K562 (cell line): Measurements from ENCODE around the gene GATAD2B. TPM values are rescaled to one million over a fixed set of nuclear protein-coding genes. Genes with fewer than 3 reads are reported as not detected.
A peak's percentile ranks its signal among the peaks of the same experiment; 100 is the strongest.

Experiments
- ARID1B ChIP-seq: fragments of 450-650 bp; IDR thresholded peaks from 2 replicates; pipeline ENCODE4 v1.6.1; 2016; ENCODE audit warnings: antibody characterized with exemption, mild to moderate bottlenecking, inconsistent platforms
- ARID3A ChIP-seq: IDR thresholded peaks from 2 replicates; pipeline ENCODE4 v1.6.1; 2012; ENCODE audit warnings: low read depth, low read length, improper control_type of control experiment, borderline replicate concordance
- BRD4 ChIP-seq: fragments of 200-600 bp; sonication (generic); IDR thresholded peaks from 2 replicates; pipeline ENCODE4 v1.6.1; 2017; ENCODE audit warnings: inconsistent platforms
- CBX3 ChIP-seq, 2 experiments: IDR thresholded peaks; 1 replicate in 1 of 2; 2 replicates in 1 of 2; pipeline ENCODE4 v1.6.1; 2012; ENCODE audit warnings: inconsistent platforms in 2 of 2, low read length in 2 of 2, borderline replicate concordance in 1 of 2, control low read depth in 1 of 2
- CHD1 ChIP-seq: fragments of 200-600 bp; sonication (generic); IDR thresholded peaks from one replicate; pipeline ENCODE4 v1.6.1; 2012; ENCODE audit warnings: mild to moderate bottlenecking, moderate library complexity, low read length, inconsistent platforms
- CREB1 ChIP-seq, 2 experiments: sonication (generic) in 1 of 2; formaldehyde crosslinking in 1 of 2; IDR thresholded peaks; 2 replicates each; pipeline versions ENCODE4 v1.6.1 to v1.8.0; 2012 to 2022; ENCODE audit warnings: inconsistent platforms in 1 of 2, mild to moderate bottlenecking in 1 of 2, missing genetic modification reagents in 1 of 2, moderate library complexity in 1 of 2
- ELF4 ChIP-seq: fragments of 450-650 bp; formaldehyde crosslinking; IDR thresholded peaks from 2 replicates; pipeline ENCODE4 v1.4.0; 2022; ENCODE audit warnings: missing genetic modification characterization
- HNRNPK ChIP-seq: fragments of 200-400 bp; formaldehyde crosslinking; IDR thresholded peaks from one replicate; pipeline ENCODE4 v1.6.1; 2018; ENCODE audit warnings: mild to moderate bottlenecking, low read depth, low read length; ENCODE audit not compliant: poor library complexity, severe bottlenecking
- KLF1 ChIP-seq: fragments of 450-650 bp; IDR thresholded peaks from 2 replicates; pipeline ENCODE4 v1.6.1; 2016; ENCODE audit warnings: missing genetic modification characterization, missing compliant biosample characterization
- KLF16 ChIP-seq: IDR thresholded peaks from 2 replicates; pipeline ENCODE4 v1.6.1; 2016; ENCODE audit warnings: antibody characterized with exemption
- MEIS2 ChIP-seq: fragments of 450-650 bp; IDR thresholded peaks from 2 replicates; pipeline ENCODE4 v1.6.1; 2014; ENCODE audit warnings: mild to moderate bottlenecking; ENCODE audit not compliant: partially characterized antibody
- NCOR1 ChIP-seq: fragments of 450-650 bp; IDR thresholded peaks from 2 replicates; pipeline ENCODE4 v1.6.1; 2016; ENCODE audit warnings: mild to moderate bottlenecking, moderate library complexity
- PBX2 ChIP-seq, 2 experiments: IDR thresholded peaks in 1 of 2; conservative IDR thresholded peaks in 1 of 2; 2 replicates each; pipeline ENCODE4 v1.6.1; 2016; ENCODE audit warnings: low read depth in 2 of 2, mild to moderate bottlenecking in 1 of 2, missing compliant biosample characterization in 1 of 2, missing genetic modification characterization in 1 of 2, moderate library complexity in 1 of 2
- PML ChIP-seq: IDR thresholded peaks from 2 replicates; pipeline ENCODE4 v1.6.1; 2012; ENCODE audit warnings: low read length, inconsistent platforms
- RBM22 ChIP-seq: fragments of 200-400 bp; formaldehyde crosslinking; IDR thresholded peaks from 2 replicates; pipeline ENCODE4 v1.6.1; 2018; ENCODE audit warnings: low read length, low read depth; ENCODE audit not compliant: poor library complexity, severe bottlenecking
- RBM39 ChIP-seq: fragments of 200-400 bp; formaldehyde crosslinking; optimal IDR thresholded peaks from 2 replicates; pipeline ENCODE3; 2018; ENCODE audit warnings: low read depth, low read length
- SMARCA4 ChIP-seq: fragments of 450-650 bp; IDR thresholded peaks from 2 replicates; pipeline ENCODE4 v1.6.1; 2016
- THAP7 ChIP-seq: fragments of 250-450 bp; sonication (Bioruptor Pico); IDR thresholded peaks from 2 replicates; pipeline ENCODE4 v1.5.0; 2021
- TSHZ1 ChIP-seq: fragments of 250-450 bp; sonication (Bioruptor Pico); IDR thresholded peaks from 2 replicates; pipeline ENCODE4 v1.4.0; 2020; ENCODE audit warnings: mild to moderate bottlenecking, moderate library complexity
- U2AF1 ChIP-seq: fragments of 200-400 bp; formaldehyde crosslinking; optimal IDR thresholded peaks from 2 replicates; pipeline ENCODE3; 2017; ENCODE audit warnings: mild to moderate bottlenecking, low read depth, low read length, moderate library complexity
- ZBTB17 ChIP-seq: fragments of 450-650 bp; formaldehyde crosslinking; IDR thresholded peaks from 2 replicates; pipeline ENCODE4 v1.4.0; 2020; ENCODE audit warnings: mild to moderate bottlenecking
- polyA plus RNA-seq, 8 experiments: library from polyadenylated mRNA; depleted of rRNA in 4 of 8; stranded (reverse) in 5 of 8; unstranded in 3 of 8; fragments of >200 nt; fragmentation: Nextera tagmentation in 2 of 8; fragmentation: Illumina TruSeq in 1 of 8; extraction: Ambion mirVana in 2 of 8; extraction: Trizol in 1 of 8; gene quantifications; 2 replicates each; pipeline versions ENCODE4 v1.2.1 to v1.2.3, GENCODE V29; 2011 to 2014; ENCODE audit warnings: inconsistent platforms in 1 of 8, missing spikeins in 1 of 8
- total RNA-seq, 7 experiments: library from RNA; depleted of rRNA in 6 of 7; stranded (reverse); fragments of >200 nt in 6 of 7; fragmentation: Illumina TruSeq in 2 of 7; extraction: Trizol in 2 of 7; gene quantifications; 2 replicates each; pipeline versions ENCODE4 v1.2.1 to v1.2.3, GENCODE V29; 2011 to 2021; ENCODE audit warnings: low replicate concordance in 1 of 7

GATAD2B gene
- total and polyA plus RNA-seq, 9 of the 15 experiments (the other 6 are each of a cell fraction or from before 2014, with no cell fraction given), result 1.5 to 40.2 (median 4.9) TPM

GRCh38 chr1:153883223-153883622 is 39.5 kb downstream of the GATAD2B start (continued):
- TF ChIP-seq TSHZ1 (CRISPR knock-in tag) (no peak), BRD4 (no peak), CREB1 (IDR thresholded peaks at IDR 0.05) (no peak), CREB1 (CRISPR knock-in tag; IDR thresholded peaks at IDR 0.05) (no peak), CBX3 (IDR thresholded peaks at IDR 0.05; ENCODE audit: borderline replicate concordance in 1 of 2, low read length in 2 of 2) (no peak), SMARCA4 (peak; percentile 35; the same call in 1 of the 2 replicates), ZBTB17 (CRISPR knock-in tag) (no peak), PBX2 (CRISPR knock-in tag; IDR thresholded peaks at IDR 0.05; ENCODE audit: low read depth) (no peak), PBX2 (tag; conservative IDR thresholded peaks at IDR 0.05; ENCODE audit: low read depth) (no peak), RBM39 (no peak), MEIS2 (peak; percentile 2), ARID3A (no peak), KLF1 (tag) (no peak), ELF4 (CRISPR knock-in tag) (no peak), NCOR1 (peak; percentile 68), HNRNPK (no peak), THAP7 (CRISPR knock-in tag) (no peak), CHD1 (no peak), PML (peak; percentile 59; the same call in 1 of the 2 replicates), RBM22 (no peak), U2AF1 (no peak), KLF16 (peak; percentile 43; the same call in 1 of the 2 replicates), ARID1B (peak; percentile 77)
